Measurements from ENCODE around the gene TFF2.

- TF ChIP-seq TSHZ1 (tag by site-specific recombination; IDR thresholded peaks at IDR 0.05; ENCODE audit: borderline replicate concordance) (no peak), CTCF (tag by site-specific recombination; IDR thresholded peaks at IDR 0.05) (no peak), ZNF514 (tag by site-specific recombination; IDR thresholded peaks at IDR 0.05) (no peak), OVOL3 (tag by site-specific recombination; IDR thresholded peaks at IDR 0.05) (no peak), ZNF624 (tag by site-specific recombination; IDR thresholded peaks at IDR 0.05) (no peak), TCF7L2 (IDR thresholded peaks at IDR 0.05; ENCODE audit: borderline replicate concordance, low read depth, low read length) (no peak), ZNF157 (tag by site-specific recombination; IDR thresholded peaks at IDR 0.05) (no peak)
Observed at GRCh38 chr21:42383331-42383730, 32.5 kb upstream of the TFF2 start.

Measured in HEK293 (cell line).